ENCODE measurements around the gene LMF1.

Gene LMF1

GRCh38 chr16:995783-996182 is 25.0 kb upstream of the LMF1 start:
- peaks cover 0 to 53% (median 35%) of the 10 kb centered on the region in 5 donors for H3K27me3 ChIP-seq (ENCODE audit: control insufficient read depth in 5 of 5, insufficient read depth in 4 of 5, low read length in 5 of 5)
- H3K9me3 ChIP-seq (ENCODE audit: control insufficient read depth in 5 of 5, low read length in 5 of 5), result peaks cover 15 to 28% (median 22%) of the 10 kb centered on the region in 5 donors

GRCh38 chr16:995087-995486 is 24.3 kb upstream of the LMF1 start:
- Histone ChIP-seq H3K4me1 (ENCODE audit: control insufficient read depth in 5 of 5, insufficient read depth in 5 of 5, low read length in 5 of 5) (peaks cover 0 to 15% (median 0%) of the 10 kb centered on the region in 5 donors), H3K9ac (ENCODE audit: low read length in 5 of 5) (no peak overlapping the region), H3K4me3 (ENCODE audit: low read depth in 1 of 5, low read length in 5 of 5) (peak overlapping the region in 1 of 5 donors; percentile 38), H3K36me3 (ENCODE audit: control insufficient read depth in 5 of 5, insufficient read depth in 5 of 5, low read length in 5 of 5) (no peaks in the 10 kb centered on the region), H3K27ac (ENCODE audit: low read depth, low read length) (no peak overlapping the region), H3K27me3 (ENCODE audit: control insufficient read depth in 5 of 5, insufficient read depth in 4 of 5, low read length in 5 of 5) (peaks cover 0 to 50% (median 35%) of the 10 kb centered on the region in 5 donors), H3K9me3 (ENCODE audit: control insufficient read depth in 5 of 5, low read length in 5 of 5) (peaks cover 15 to 28% (median 22%) of the 10 kb centered on the region in 5 donors)

More at GRCh38 chr16:995783-996182, 25.0 kb upstream of the LMF1 start:
- Histone ChIP-seq H3K9ac (ENCODE audit: low read length in 5 of 5) (no peak overlapping the region), H3K27ac (ENCODE audit: low read depth, low read length) (no peak overlapping the region), H3K4me1 (ENCODE audit: control insufficient read depth in 5 of 5, insufficient read depth in 5 of 5, low read length in 5 of 5) (peaks cover 0 to 15% (median 0%) of the 10 kb centered on the region in 5 donors), H3K4me3 (ENCODE audit: low read depth in 1 of 5, low read length in 5 of 5) (peak overlapping the region in 1 of 5 donors; percentile 13), H3K36me3 (ENCODE audit: control insufficient read depth in 5 of 5, insufficient read depth in 5 of 5, low read length in 5 of 5) (no peaks in the 10 kb centered on the region)

- peaks cover 6 to 51% (median 31%) of the 10 kb centered on the region in 5 donors for H3K27me3 ChIP-seq (ENCODE audit: control insufficient read depth in 5 of 5, insufficient read depth in 4 of 5, low read length in 5 of 5)
- peaks cover 0 to 15% (median 0%) of the 10 kb centered on the region in 5 donors for H3K4me1 ChIP-seq (ENCODE audit: control insufficient read depth in 5 of 5, insufficient read depth in 5 of 5, low read length in 5 of 5)
- H3K9ac ChIP-seq (ENCODE audit: low read length in 5 of 5), result no peak overlapping the region
- H3K4me3 ChIP-seq (ENCODE audit: low read depth in 1 of 5, low read length in 5 of 5), result no peak overlapping the region
- H3K27ac ChIP-seq (ENCODE audit: low read depth, low read length), result no peak overlapping the region
- no peaks in the 10 kb centered on the region for H3K36me3 ChIP-seq (ENCODE audit: control insufficient read depth in 5 of 5, insufficient read depth in 5 of 5, low read length in 5 of 5)
- H3K9me3 ChIP-seq (ENCODE audit: control insufficient read depth in 5 of 5, low read length in 5 of 5), result peaks cover 15 to 28% (median 22%) of the 10 kb centered on the region in 5 donors
These were observed 22.9 kb upstream of the LMF1 start for GRCh38 chr16:993731-994130.

GRCh38 chr16:991773-992172 is 21.0 kb upstream of the LMF1 start:
- H3K36me3 ChIP-seq (ENCODE audit: control insufficient read depth in 5 of 5, insufficient read depth in 5 of 5, low read length in 5 of 5), result no peaks in the 10 kb centered on the region
- no peak overlapping the region for H3K9ac ChIP-seq (ENCODE audit: low read length in 5 of 5)
- H3K27me3 ChIP-seq (ENCODE audit: control insufficient read depth in 5 of 5, insufficient read depth in 4 of 5, low read length in 5 of 5), result peaks cover 6 to 45% (median 25%) of the 10 kb centered on the region in 5 donors
- no peak overlapping the region for H3K27ac ChIP-seq (ENCODE audit: low read depth, low read length)
- H3K4me3 ChIP-seq (ENCODE audit: low read depth in 1 of 5, low read length in 5 of 5), result no peak overlapping the region
- peaks cover 15 to 28% (median 22%) of the 10 kb centered on the region in 5 donors for H3K9me3 ChIP-seq (ENCODE audit: control insufficient read depth in 5 of 5, low read length in 5 of 5)
- peaks cover 0 to 2% (median 0%) of the 10 kb centered on the region in 5 donors for H3K4me1 ChIP-seq (ENCODE audit: control insufficient read depth in 5 of 5, insufficient read depth in 5 of 5, low read length in 5 of 5)

- H3K27me3 ChIP-seq (ENCODE audit: control insufficient read depth in 5 of 5, insufficient read depth in 4 of 5, low read length in 5 of 5), result peaks cover 6 to 44% (median 23%) of the 10 kb centered on the region in 5 donors
- H3K4me3 ChIP-seq (ENCODE audit: low read depth in 1 of 5, low read length in 5 of 5), result no peak overlapping the region
- peaks cover 0 to 2% (median 0%) of the 10 kb centered on the region in 5 donors for H3K4me1 ChIP-seq (ENCODE audit: control insufficient read depth in 5 of 5, insufficient read depth in 5 of 5, low read length in 5 of 5)
- no peaks in the 10 kb centered on the region for H3K36me3 ChIP-seq (ENCODE audit: control insufficient read depth in 5 of 5, insufficient read depth in 5 of 5, low read length in 5 of 5)
- H3K9ac ChIP-seq (ENCODE audit: low read length in 5 of 5), result no peak overlapping the region
- H3K9me3 ChIP-seq (ENCODE audit: control insufficient read depth in 5 of 5, low read length in 5 of 5), result peaks cover 15 to 24% (median 20%) of the 10 kb centered on the region in 5 donors
- no peak overlapping the region for H3K27ac ChIP-seq (ENCODE audit: low read depth, low read length)
These were observed 20.6 kb upstream of the LMF1 start for GRCh38 chr16:991345-991744.

- H3K36me3 ChIP-seq (ENCODE audit: control insufficient read depth in 5 of 5, insufficient read depth in 5 of 5, low read length in 5 of 5), result no peaks in the 10 kb centered on the region
- H3K9ac ChIP-seq (ENCODE audit: low read length in 5 of 5), result no peak overlapping the region
- H3K27me3 ChIP-seq (ENCODE audit: control insufficient read depth in 5 of 5, insufficient read depth in 4 of 5, low read length in 5 of 5), result peaks cover 8 to 40% (median 18%) of the 10 kb centered on the region in 5 donors
- H3K27ac ChIP-seq (ENCODE audit: low read depth, low read length), result no peak overlapping the region
- peaks cover 13 to 18% (median 14%) of the 10 kb centered on the region in 5 donors for H3K9me3 ChIP-seq (ENCODE audit: control insufficient read depth in 5 of 5, low read length in 5 of 5)
- H3K4me1 ChIP-seq (ENCODE audit: control insufficient read depth in 5 of 5, insufficient read depth in 5 of 5, low read length in 5 of 5), result peaks cover 0 to 2% (median 0%) of the 10 kb centered on the region in 5 donors
- H3K4me3 ChIP-seq (ENCODE audit: low read depth in 1 of 5, low read length in 5 of 5), result no peak overlapping the region
These were observed 19.9 kb upstream of the LMF1 start for GRCh38 chr16:990516-991291.

GRCh38 chr16:989354-989814 is 18.6 kb upstream of the LMF1 start:
- Histone ChIP-seq H3K27me3 (ENCODE audit: control insufficient read depth in 5 of 5, insufficient read depth in 4 of 5, low read length in 5 of 5) (peaks cover 8 to 31% (median 18%) of the 10 kb centered on the region in 5 donors), H3K9ac (ENCODE audit: low read length in 5 of 5) (no peak overlapping the region), H3K36me3 (ENCODE audit: control insufficient read depth in 5 of 5, insufficient read depth in 5 of 5, low read length in 5 of 5) (no peaks in the 10 kb centered on the region)

GRCh38 chr16:988471-989353 is 17.9 kb upstream of the LMF1 start:
- H3K27me3 ChIP-seq (ENCODE audit: control insufficient read depth in 5 of 5, insufficient read depth in 4 of 5, low read length in 5 of 5), result peaks cover 8 to 30% (median 23%) of the 10 kb centered on the region in 5 donors
- peaks cover 0 to 4% (median 0%) of the 10 kb centered on the region in 5 donors for H3K9me3 ChIP-seq (ENCODE audit: control insufficient read depth in 5 of 5, low read length in 5 of 5)
- H3K4me1 ChIP-seq (ENCODE audit: control insufficient read depth in 5 of 5, insufficient read depth in 5 of 5, low read length in 5 of 5), result peaks cover 0 to 2% (median 0%) of the 10 kb centered on the region in 5 donors
- H3K36me3 ChIP-seq (ENCODE audit: control insufficient read depth in 5 of 5, insufficient read depth in 5 of 5, low read length in 5 of 5), result no peaks in the 10 kb centered on the region
- H3K9ac ChIP-seq (ENCODE audit: low read length in 5 of 5), result no peak overlapping the region
- H3K4me3 ChIP-seq (ENCODE audit: low read depth in 1 of 5, low read length in 5 of 5), result no peak overlapping the region
- H3K27ac ChIP-seq (ENCODE audit: low read depth, low read length), result no peak overlapping the region

More at GRCh38 chr16:989354-989814, 18.6 kb upstream of the LMF1 start:
- peaks cover under 1 to 5% (median 1%) of the 10 kb centered on the region in 5 donors for H3K9me3 ChIP-seq (ENCODE audit: control insufficient read depth in 5 of 5, low read length in 5 of 5)
- H3K4me3 ChIP-seq (ENCODE audit: low read depth in 1 of 5, low read length in 5 of 5), result no peak overlapping the region
- no peak overlapping the region for H3K27ac ChIP-seq (ENCODE audit: low read depth, low read length)
- H3K4me1 ChIP-seq (ENCODE audit: control insufficient read depth in 5 of 5, insufficient read depth in 5 of 5, low read length in 5 of 5), result peaks cover 0 to 2% (median 0%) of the 10 kb centered on the region in 5 donors

GRCh38 chr16:987906-988305 is 17.1 kb upstream of the LMF1 start:
- no peak overlapping the region for H3K9ac ChIP-seq (ENCODE audit: low read length in 5 of 5)
- H3K36me3 ChIP-seq (ENCODE audit: control insufficient read depth in 5 of 5, insufficient read depth in 5 of 5, low read length in 5 of 5), result no peaks in the 10 kb centered on the region
- H3K4me1 ChIP-seq (ENCODE audit: control insufficient read depth in 5 of 5, insufficient read depth in 5 of 5, low read length in 5 of 5), result peaks cover 0 to 2% (median 0%) of the 10 kb centered on the region in 5 donors
- H3K27ac ChIP-seq (ENCODE audit: low read depth, low read length), result no peak overlapping the region
- no peak overlapping the region for H3K4me3 ChIP-seq (ENCODE audit: low read depth in 1 of 5, low read length in 5 of 5)
- no peaks in the 10 kb centered on the region for H3K9me3 ChIP-seq (ENCODE audit: control insufficient read depth in 5 of 5, low read length in 5 of 5)
- peaks cover 5 to 34% (median 26%) of the 10 kb centered on the region in 5 donors for H3K27me3 ChIP-seq (ENCODE audit: control insufficient read depth in 5 of 5, insufficient read depth in 4 of 5, low read length in 5 of 5)

All from subcutaneous abdominal adipose tissue (tissue), 5 donors.